Lower leg skin (tissue), 4 donors: ENCODE measurements around the gene EPB41L4B. TPM values are rescaled to one million over a fixed set of nuclear protein-coding genes. Genes with fewer than 3 reads are reported as not detected.

ENCODE experiments used
- DNase-seq, 2 donors: peaks; one replicate each; pipeline ENCODE4 v3.0.0-alpha.2; 2019; ENCODE audit warnings: low spot score in 2 of 2
- H3K4me3 ChIP-seq: fragments of 200-600 bp; sonication (generic); 2 replicates; pipeline ENCODE4 v1.5.1; 2017; ENCODE audit warnings: mild to moderate bottlenecking, low read depth; ENCODE audit not compliant: poor library complexity, severe bottlenecking
- CTCF ChIP-seq, 3 donors: fragments of 450-650 bp; IDR thresholded peaks; one replicate each; pipeline ENCODE4 v1.5.1; 2016; ENCODE audit warnings: antibody characterized with exemption in 3 of 3, mild to moderate bottlenecking in 3 of 3, moderate library complexity in 2 of 3
- POLR2A ChIP-seq, 2 donors: fragments of 450-650 bp; IDR thresholded peaks; one replicate each; pipeline ENCODE4 v1.6.1; 2016 to 2017; ENCODE audit warnings: antibody characterized with exemption in 2 of 2, mild to moderate bottlenecking in 1 of 2, moderate library complexity in 1 of 2
- WGBS, 2 donors: methylation state at CpG; one replicate each; pipeline ENCODE4 v1.1.5; 2018; 5-methylcytosine and 5-hydroxymethylcytosine counted together
- intact Hi-C: fragments of 100-400 bp; cut with DNase I; formaldehyde crosslinking; loops from one replicate; pipeline ENCODE4 v1.15.0; 2023; ENCODE audit warnings: low total_unique reads
- total RNA-seq, 4 donors: library from RNA; depleted of rRNA; stranded (reverse); fragments of >200 nt; gene quantifications; one replicate each; pipeline ENCODE4 v1.1.0, GENCODE V29; 2016

The EPB41L4B gene
- total RNA-seq, 4 donors from 2014 or later: 15.4 to 31.6 (median 21.6) TPM

- DNase-seq: no peak
- no peak for TF ChIP-seq POLR2A (IDR thresholded peaks at IDR 0.05)
- TF ChIP-seq CTCF (IDR thresholded peaks at IDR 0.05): no peak
- intact Hi-C loops: no loop called here
- H3K4me3 ChIP-seq: no peak overlapping the region
- 57 to 70% methylated on average over 7 of the region's 7 CpGs for WGBS, 2 donors
Measured at GRCh38 chr9:109315480-109316206, 5.2 kb downstream of the EPB41L4B start.

DNA sequence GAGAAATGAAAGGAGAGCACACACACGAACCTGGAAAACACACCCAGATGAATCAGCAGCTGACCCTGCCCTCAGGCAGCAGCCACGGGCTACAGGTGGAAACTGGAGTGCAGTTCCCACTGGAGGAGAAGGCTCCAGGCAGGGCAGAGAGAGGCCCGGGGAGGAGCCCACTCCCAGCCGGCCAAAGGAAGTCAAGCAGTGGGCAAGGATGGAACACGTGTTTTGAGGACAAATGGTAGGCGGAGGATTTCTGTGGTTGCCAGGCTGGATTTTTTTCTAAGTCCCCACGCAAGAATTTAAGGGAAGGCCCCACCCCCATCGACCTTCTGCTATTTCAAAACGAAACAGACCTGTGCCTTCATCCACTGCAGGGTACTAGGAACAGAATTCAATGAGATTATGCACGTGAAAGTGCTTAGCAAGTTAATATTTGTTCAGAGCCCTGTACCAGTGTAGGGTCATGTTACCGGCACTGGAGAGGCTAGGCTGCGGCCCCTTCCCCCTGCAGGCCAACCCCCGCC lies 6.8 kb downstream of the EPB41L4B start:
- TF ChIP-seq CTCF (IDR thresholded peaks at IDR 0.05): no peak
- no peak for TF ChIP-seq POLR2A (IDR thresholded peaks at IDR 0.05)
- WGBS, 2 donors: 57 to 65% methylated on average over 13 of the region's 13 CpGs
- intact Hi-C loops: no loop called here
- DNase-seq: no peak
- no peak overlapping the region for H3K4me3 ChIP-seq

GRCh38 chr9:109313351-109313750 lies 7.5 kb downstream of the EPB41L4B start:
- DNase-seq: no peak
- intact Hi-C loops: no loop called here
- no peak for TF ChIP-seq POLR2A (IDR thresholded peaks at IDR 0.05)
- no peak for TF ChIP-seq CTCF (IDR thresholded peaks at IDR 0.05)
- H3K4me3 ChIP-seq: no peak overlapping the region
- WGBS, 2 donors: 83 to 89% methylated on average over 4 of the region's 4 CpGs

GRCh38 chr9:109312783-109313182 lies 8.1 kb downstream of the EPB41L4B start:
- no peak overlapping the region for H3K4me3 ChIP-seq
- no peak for TF ChIP-seq POLR2A (IDR thresholded peaks at IDR 0.05)
- TF ChIP-seq CTCF (IDR thresholded peaks at IDR 0.05): no peak
- intact Hi-C loops: no loop called here
- DNase-seq: no peak
- 69 to 87% methylated on average over 7 of the region's 7 CpGs for WGBS, 2 donors

DNA sequence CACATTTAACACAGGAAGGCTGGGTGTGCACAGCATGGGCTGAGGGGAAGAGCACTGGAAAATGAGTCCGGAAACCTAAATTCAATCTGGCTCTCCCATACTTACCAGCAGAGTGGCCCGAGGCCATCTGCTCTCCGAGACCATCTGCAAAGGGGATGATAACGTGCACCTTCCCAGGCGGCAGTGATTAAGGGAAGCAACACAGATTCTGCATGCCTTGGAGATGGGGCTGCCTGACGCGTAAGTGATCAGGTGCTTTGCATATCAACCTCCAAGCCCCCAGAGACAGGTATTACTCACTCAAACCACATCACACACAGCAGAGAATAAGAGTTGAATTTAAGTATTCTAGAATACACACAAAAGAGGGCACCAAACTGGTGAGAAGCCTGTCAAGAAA lies 9.1 kb downstream of the EPB41L4B start:
- no peak for TF ChIP-seq CTCF (IDR thresholded peaks at IDR 0.05)
- DNase-seq: no peak
- intact Hi-C loops: no loop called here
- 72 to 79% methylated on average over 7 of the region's 7 CpGs for WGBS, 2 donors
- no peak overlapping the region for H3K4me3 ChIP-seq

GRCh38 chr9:109311286-109311685 lies 9.6 kb downstream of the EPB41L4B start:
- H3K4me3 ChIP-seq: no peak overlapping the region
- DNase-seq: no peak
- intact Hi-C loops: no loop called here
- TF ChIP-seq POLR2A (IDR thresholded peaks at IDR 0.05): no peak
- TF ChIP-seq CTCF (IDR thresholded peaks at IDR 0.05): no peak
- 64 to 65% methylated on average over 5 of the region's 5 CpGs for WGBS, 2 donors
